ENCODE measurements around the gene AJAP1. TPM values are rescaled to one million over a fixed set of nuclear protein-coding genes. Genes with fewer than 3 reads are reported as not detected.

The AJAP1 gene, protein sequence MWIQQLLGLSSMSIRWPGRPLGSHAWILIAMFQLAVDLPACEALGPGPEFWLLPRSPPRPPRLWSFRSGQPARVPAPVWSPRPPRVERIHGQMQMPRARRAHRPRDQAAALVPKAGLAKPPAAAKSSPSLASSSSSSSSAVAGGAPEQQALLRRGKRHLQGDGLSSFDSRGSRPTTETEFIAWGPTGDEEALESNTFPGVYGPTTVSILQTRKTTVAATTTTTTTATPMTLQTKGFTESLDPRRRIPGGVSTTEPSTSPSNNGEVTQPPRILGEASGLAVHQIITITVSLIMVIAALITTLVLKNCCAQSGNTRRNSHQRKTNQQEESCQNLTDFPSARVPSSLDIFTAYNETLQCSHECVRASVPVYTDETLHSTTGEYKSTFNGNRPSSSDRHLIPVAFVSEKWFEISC
- polyA plus RNA-seq (2011; rRNA removed) (not detected in 2 replicates), polyA minus RNA-seq (2011; rRNA and poly(A)+ RNA removed) (not detected in 2 replicates)

DNA sequence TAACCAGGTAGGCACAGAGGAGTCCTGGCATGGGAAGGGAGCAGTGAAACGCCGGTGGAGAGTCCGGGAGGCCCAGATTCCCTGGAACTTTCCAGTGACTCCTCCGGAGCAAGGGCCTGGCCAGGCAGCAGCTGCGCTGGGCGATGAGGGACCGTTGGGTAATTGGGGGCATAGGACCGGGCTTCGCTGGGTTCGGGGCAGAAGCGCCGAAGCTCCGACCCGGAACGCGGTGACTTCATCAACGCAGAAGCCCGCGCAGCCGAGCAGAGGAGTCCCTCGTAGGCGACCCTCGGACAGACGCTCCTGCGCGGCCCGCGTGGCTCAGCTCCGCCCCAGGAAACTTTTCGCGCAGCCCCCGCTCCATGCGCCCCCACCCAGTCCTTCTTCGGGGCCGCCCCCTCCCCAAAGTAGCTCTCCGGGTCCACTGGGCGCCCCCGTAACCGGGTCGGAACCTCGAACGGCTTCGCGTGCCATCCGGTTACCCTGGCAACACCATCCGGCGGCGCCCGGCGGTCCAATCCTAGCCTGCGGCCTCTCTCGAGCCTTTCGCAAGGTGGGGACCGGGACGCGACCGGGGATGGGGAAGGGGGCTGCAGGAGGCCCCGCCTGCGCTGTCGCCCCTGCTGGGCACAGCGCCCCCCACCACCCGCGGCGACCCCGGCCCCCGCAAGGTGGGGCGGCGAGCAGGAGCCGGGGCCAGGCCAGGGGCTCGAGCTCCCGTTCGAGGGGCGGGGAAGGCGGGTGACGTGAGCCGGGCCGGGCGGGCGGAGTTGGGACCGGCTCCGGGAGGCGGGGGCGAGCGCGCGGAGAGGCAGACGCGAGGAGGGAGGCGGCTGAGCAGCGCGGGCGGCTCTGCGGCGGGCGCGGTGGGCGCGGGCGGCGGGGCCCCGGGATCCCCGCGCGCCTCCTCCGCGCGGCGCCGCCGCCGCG lies at the start of gene AJAP1:
TSS of gene AJAP1 (plus strand) at position 814 of the 930 bp plus-strand sequence. CDS start 817 bp downstream, outside the sequence.
- ChIA-PET POLR2A (no interaction called here), CTCF (no interaction called here)
- H3K4me3 ChIP-seq (ENCODE audit: low read depth, low read length) = no peak within 1 kb of the TSS
- TF ChIP-seq, protein P1, sequence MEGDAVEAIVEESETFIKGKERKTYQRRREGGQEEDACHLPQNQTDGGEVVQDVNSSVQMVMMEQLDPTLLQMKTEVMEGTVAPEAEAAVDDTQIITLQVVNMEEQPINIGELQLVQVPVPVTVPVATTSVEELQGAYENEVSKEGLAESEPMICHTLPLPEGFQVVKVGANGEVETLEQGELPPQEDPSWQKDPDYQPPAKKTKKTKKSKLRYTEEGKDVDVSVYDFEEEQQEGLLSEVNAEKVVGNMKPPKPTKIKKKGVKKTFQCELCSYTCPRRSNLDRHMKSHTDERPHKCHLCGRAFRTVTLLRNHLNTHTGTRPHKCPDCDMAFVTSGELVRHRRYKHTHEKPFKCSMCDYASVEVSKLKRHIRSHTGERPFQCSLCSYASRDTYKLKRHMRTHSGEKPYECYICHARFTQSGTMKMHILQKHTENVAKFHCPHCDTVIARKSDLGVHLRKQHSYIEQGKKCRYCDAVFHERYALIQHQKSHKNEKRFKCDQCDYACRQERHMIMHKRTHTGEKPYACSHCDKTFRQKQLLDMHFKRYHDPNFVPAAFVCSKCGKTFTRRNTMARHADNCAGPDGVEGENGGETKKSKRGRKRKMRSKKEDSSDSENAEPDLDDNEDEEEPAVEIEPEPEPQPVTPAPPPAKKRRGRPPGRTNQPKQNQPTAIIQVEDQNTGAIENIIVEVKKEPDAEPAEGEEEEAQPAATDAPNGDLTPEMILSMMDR (IDR thresholded peaks at IDR 0.05; ENCODE audit: low read depth, low read length) = no peak
- H3K27me3 ChIP-seq (ENCODE audit: control insufficient read depth, insufficient read depth, low read length) = peaks cover 15% of the 10 kb centered on the region
- DNase-seq (ENCODE audit: low read depth, low spot score) = no peak
- peaks cover 14% of the 10 kb centered on the region; the same call in 1 of the 2 replicates for H3K9me3 ChIP-seq (ENCODE audit: control insufficient read depth, insufficient read depth, low read length)
- H3K27ac ChIP-seq (ENCODE audit: low read depth, low read length) = no peak within 1 kb of the TSS

DNA sequence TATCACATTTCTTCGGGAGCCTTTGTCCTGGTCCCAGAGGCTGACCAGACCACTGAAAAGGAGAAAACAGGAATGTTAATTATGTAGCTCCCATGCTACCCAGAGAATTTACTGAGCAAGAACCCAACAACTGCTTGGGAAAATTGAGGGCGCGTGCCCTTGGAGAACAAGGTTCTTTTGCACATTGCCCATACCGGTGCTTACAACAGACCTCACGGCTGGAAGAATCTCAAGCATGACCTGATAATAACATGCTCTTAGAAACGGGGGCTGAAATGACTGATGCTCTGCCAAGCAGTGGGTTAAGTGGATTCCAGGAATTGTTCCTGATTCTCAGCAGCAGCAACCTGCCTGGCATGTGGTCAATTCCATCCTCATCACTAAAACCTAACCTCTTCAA lies 49.3 kb upstream of the AJAP1 start:
- TF ChIP-seq, protein P1 (IDR thresholded peaks at IDR 0.05; ENCODE audit: low read depth, low read length) = no peak
- Histone ChIP-seq H3K9me3 (ENCODE audit: control insufficient read depth, insufficient read depth, low read length) (peaks cover 86% of the 10 kb centered on the region), H3K27me3 (ENCODE audit: control insufficient read depth, insufficient read depth, low read length) (no peaks in the 10 kb centered on the region), H3K27ac (ENCODE audit: low read depth, low read length) (no peak overlapping the region), H3K4me3 (ENCODE audit: low read depth, low read length) (no peak overlapping the region)
- DNase-seq (ENCODE audit: low read depth, low spot score) = no peak
- ChIA-PET POLR2A (no interaction called here), CTCF (no interaction called here)

DNA sequence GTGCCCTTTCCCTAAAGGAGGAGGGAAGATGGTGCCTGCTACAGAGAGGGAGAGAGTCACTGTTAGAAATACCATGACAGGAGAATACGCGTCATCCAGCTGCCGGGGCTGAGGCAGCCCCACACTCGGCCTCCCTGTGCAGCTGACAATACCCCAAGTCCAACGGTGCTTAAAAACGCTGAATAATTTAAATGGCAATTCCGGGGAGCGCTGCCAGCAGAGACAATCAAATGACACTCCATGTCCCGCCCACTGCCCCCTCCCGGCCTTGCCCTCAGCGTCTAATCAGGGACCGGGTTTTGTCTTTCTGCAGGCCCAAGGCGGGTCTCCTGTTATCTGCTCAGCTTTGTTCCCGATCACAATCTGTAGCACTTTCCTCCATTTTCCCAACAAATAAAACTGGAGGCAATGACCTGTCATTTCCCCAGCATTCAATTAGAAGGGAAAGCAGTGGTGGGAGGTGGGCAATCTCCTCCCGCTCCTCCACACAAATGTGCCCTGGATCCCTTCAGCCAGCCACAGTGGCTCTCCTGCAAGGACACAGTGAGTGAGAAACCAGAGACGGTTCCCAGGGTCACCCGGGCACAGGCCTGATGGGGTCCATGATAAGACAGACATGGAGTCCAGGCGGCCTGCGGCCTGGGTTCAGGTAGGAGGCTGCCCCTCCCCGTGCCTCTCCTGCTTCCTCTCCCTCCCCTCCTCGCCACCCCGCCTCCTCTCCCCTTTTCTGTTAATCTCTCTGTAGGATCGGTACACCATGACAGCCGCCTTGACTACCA lies 42.7 kb upstream of the AJAP1 start:
- H3K9me3 ChIP-seq (ENCODE audit: control insufficient read depth, insufficient read depth, low read length) = peaks cover 91% of the 10 kb centered on the region
- H3K4me3 ChIP-seq (ENCODE audit: low read depth, low read length) = no peak overlapping the region
- TF ChIP-seq, protein P1 (IDR thresholded peaks at IDR 0.05; ENCODE audit: low read depth, low read length) = no peak
- H3K27ac ChIP-seq (ENCODE audit: low read depth, low read length) = no peak overlapping the region
- H3K27me3 ChIP-seq (ENCODE audit: control insufficient read depth, insufficient read depth, low read length) = no peaks in the 10 kb centered on the region
- CTCF ChIA-PET = no interaction called here
- no peak for DNase-seq (ENCODE audit: low read depth, low spot score)
- POLR2A ChIA-PET = no interaction called here

DNA sequence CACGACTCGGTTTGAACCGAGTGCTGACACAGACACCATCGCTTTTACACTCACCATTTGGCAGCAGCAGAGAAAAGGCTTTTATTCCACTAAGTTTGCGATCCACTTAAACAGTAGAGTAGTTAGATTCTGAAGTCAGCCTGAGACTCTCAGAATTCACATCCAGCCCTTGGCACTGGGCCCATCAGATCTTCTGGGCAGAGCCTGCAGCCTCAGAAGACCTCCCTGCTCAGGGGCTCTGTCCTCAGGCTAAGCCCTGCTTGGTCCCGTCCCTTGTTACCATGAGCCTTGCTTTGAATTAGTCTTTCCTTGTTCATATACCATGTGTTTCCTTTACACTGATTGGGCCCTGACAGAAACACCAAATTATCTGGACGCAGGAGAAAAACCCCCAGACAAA lies 41.4 kb upstream of the AJAP1 start:
- H3K4me3 ChIP-seq (ENCODE audit: low read depth, low read length) = no peak overlapping the region
- H3K9me3 ChIP-seq (ENCODE audit: control insufficient read depth, insufficient read depth, low read length) = peaks cover 90% of the 10 kb centered on the region
- ChIA-PET CTCF (no interaction called here), POLR2A (no interaction called here)
- H3K27me3 ChIP-seq (ENCODE audit: control insufficient read depth, insufficient read depth, low read length) = no peaks in the 10 kb centered on the region
- DNase-seq (ENCODE audit: low read depth, low spot score) = no peak
- TF ChIP-seq, protein P1 (IDR thresholded peaks at IDR 0.05; ENCODE audit: low read depth, low read length) = no peak
- H3K27ac ChIP-seq (ENCODE audit: low read depth, low read length) = no peak overlapping the region
